ENCODE measurements around the gene JOSD2. TPM values are rescaled to one million over a fixed set of nuclear protein-coding genes. Genes with fewer than 3 reads are reported as not detected.

The JOSD2 gene
- total and polyA plus RNA-seq, 9 of the 15 experiments (the other 6 are each of a cell fraction or from before 2014, with no cell fraction given) = 0.06 to 14.4 (median 3.1) TPM

DNA sequence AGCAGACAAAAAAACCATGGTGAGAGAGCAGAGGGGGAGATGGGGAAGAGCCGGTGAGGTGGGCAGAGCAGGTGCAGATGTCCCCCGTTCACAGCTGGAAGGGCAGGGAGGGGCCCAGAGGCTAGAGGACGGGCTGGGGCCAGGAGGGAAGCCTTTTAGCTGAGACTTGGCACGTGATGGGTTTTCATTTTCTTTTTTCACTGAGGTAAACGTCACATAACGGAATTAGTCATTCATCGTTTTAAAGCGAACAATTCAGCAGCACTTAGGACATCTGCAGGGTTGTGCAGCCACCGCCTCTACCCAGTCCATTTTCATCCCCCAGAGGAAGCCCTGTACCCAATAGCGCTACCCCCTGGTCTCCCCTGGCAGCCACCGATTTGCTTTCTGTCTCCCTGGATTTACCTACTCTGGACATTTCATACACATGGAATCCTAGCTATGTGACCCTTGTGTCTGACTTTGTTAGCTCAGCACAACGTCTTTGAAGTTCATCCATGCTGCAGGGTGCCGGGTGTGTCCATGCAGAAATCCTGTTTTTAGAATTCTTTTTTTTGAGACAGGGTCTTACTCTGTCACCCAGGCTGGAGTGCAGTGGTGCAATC is 50.7 kb downstream of the JOSD2 start:
- H3K4me3 ChIP-seq = no peak overlapping the region
- H3K9ac ChIP-seq (ENCODE audit: insufficient read depth in 1 of 2, low read depth in 2 of 2, low read length in 2 of 2) = no peak overlapping the region
- peaks cover 4 to 29% of the 10 kb centered on the region in 2 experiments; a peak in 4 of 5 replicates for H3K4me1 ChIP-seq (replicated peaks in 1 of 2; ENCODE audit: control insufficient read depth in 2 of 2, insufficient read depth in 2 of 2, low read length in 2 of 2)
- ATAC-seq (0 out of 3 replicates have a peak, but pooled peaks have one; percentile 16), FAIRE-seq (peak; percentile 11), DNase-seq (ENCODE audit: extremely low read depth in 1 of 4, low spot score in 3 of 4) (no peak)
- ChIA-PET POLR2A (interaction anchor here (0.8 to 1.3 kb wide), 2 partner anchors 19 to 94 kb away, joined by 3 to 4 read pairs; no protein-coding TSS in a partner anchor), CTCF (ENCODE audit: low intra/inter-chr PET ratio) (interaction anchor here (0.7 to 1.0 kb wide), 3 partner anchors 103 to 313 kb away, joined by 3 to 5 read pairs (median 5); no protein-coding TSS in a partner anchor)
- in situ Hi-C loops (cut with MboI) = loop anchor here (5.0 kb wide), 1 partner anchor 93 kb away; the partner anchor contains the start of gene NAPSA
- no peaks in the 10 kb centered on the region for H3K79me2 ChIP-seq (ENCODE audit: control insufficient read depth, insufficient read depth, low read length)
- no peak overlapping the region for H3K4me2 ChIP-seq (ENCODE audit: insufficient read depth, low read length)
- BruUV-seq (replicated peaks) = no TSS peak
- no peaks in the 10 kb centered on the region for H3K36me3 ChIP-seq (ENCODE audit: control insufficient read depth, insufficient read depth, low read length)
- no peaks in the 10 kb centered on the region for H3K9me3 ChIP-seq (replicated peaks; ENCODE audit: control insufficient read depth, insufficient read depth, low read depth, low read length)
- H3K27me3 ChIP-seq (ENCODE audit: control insufficient read depth in 2 of 2, insufficient read depth in 2 of 2, low read length in 2 of 2) = peaks cover 6 to 17% of the 10 kb centered on the region in 2 experiments; a peak in 4 of 5 replicates
- intact Hi-C loops (cut with micrococcal nuclease) = loop anchor here (2.0 kb wide), 1 partner anchor 45 kb away; no protein-coding TSS in a partner anchor
- 9% methylated on average over 13 of the region's 13 CpGs for WGBS (ENCODE audit: insufficient coverage, low coverage, missing lambda C conversion rate)
- H3K27ac ChIP-seq (ENCODE audit: extremely low read depth, low read depth, low read length) = no peak overlapping the region
- no peak overlapping the region for H2AFZ ChIP-seq (ENCODE audit: low read depth, low read length)
- H4K20me1 ChIP-seq (replicated peaks; ENCODE audit: control insufficient read depth, insufficient read depth, low read length) = no peaks in the 10 kb centered on the region
- H3K9me1 ChIP-seq (ENCODE audit: control insufficient read depth, insufficient read depth, low read length) = no peaks in the 10 kb centered on the region
- TF ChIP-seq ZNF134 (CRISPR knock-in tag; conservative IDR thresholded peaks at IDR 0.05) = no peak
- TF ChIP-seq RAD21 (CRISPR knock-in tag; conservative IDR thresholded peaks at IDR 0.05 in 1 of 2, IDR thresholded peaks at IDR 0.05 in 1 of 2) = no peak
- TF ChIP-seq, protein P1, sequence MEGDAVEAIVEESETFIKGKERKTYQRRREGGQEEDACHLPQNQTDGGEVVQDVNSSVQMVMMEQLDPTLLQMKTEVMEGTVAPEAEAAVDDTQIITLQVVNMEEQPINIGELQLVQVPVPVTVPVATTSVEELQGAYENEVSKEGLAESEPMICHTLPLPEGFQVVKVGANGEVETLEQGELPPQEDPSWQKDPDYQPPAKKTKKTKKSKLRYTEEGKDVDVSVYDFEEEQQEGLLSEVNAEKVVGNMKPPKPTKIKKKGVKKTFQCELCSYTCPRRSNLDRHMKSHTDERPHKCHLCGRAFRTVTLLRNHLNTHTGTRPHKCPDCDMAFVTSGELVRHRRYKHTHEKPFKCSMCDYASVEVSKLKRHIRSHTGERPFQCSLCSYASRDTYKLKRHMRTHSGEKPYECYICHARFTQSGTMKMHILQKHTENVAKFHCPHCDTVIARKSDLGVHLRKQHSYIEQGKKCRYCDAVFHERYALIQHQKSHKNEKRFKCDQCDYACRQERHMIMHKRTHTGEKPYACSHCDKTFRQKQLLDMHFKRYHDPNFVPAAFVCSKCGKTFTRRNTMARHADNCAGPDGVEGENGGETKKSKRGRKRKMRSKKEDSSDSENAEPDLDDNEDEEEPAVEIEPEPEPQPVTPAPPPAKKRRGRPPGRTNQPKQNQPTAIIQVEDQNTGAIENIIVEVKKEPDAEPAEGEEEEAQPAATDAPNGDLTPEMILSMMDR (IDR thresholded peaks at IDR 0.05 in 2 of 3, conservative IDR thresholded peaks at IDR 0.05 in 1 of 3; ENCODE audit: insufficient read depth in 2 of 3, low read depth in 1 of 3, low read length in 3 of 3) = 0 out of 6 replicates have a peak, but pooled peaks of 1 of the 3 experiments have one; percentile 16
- TF ChIP-seq POU5F1 (IDR thresholded peaks at IDR 0.05; ENCODE audit: borderline replicate concordance, low read depth, low read length, partially characterized antibody) = no peak
- TF ChIP-seq SIRT6 (IDR thresholded peaks at IDR 0.05; ENCODE audit: low read depth, low read length) = no peak
- no peak for TF ChIP-seq TSC22D4 (tag; IDR thresholded peaks at IDR 0.05)
- TF ChIP-seq, protein P2, sequence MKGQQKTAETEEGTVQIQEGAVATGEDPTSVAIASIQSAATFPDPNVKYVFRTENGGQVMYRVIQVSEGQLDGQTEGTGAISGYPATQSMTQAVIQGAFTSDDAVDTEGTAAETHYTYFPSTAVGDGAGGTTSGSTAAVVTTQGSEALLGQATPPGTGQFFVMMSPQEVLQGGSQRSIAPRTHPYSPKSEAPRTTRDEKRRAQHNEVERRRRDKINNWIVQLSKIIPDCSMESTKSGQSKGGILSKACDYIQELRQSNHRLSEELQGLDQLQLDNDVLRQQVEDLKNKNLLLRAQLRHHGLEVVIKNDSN (CRISPR knock-in tag; IDR thresholded peaks at IDR 0.05) = 0 out of 2 replicates have a peak, but pooled peaks have one; percentile 37
- no peak for TF ChIP-seq SPI1 (IDR thresholded peaks at IDR 0.05; ENCODE audit: borderline replicate concordance, low read depth, low read length)
- no peak for TF ChIP-seq ZFX (CRISPR knock-in tag; IDR thresholded peaks at IDR 0.05)
- TF ChIP-seq, protein P3, sequence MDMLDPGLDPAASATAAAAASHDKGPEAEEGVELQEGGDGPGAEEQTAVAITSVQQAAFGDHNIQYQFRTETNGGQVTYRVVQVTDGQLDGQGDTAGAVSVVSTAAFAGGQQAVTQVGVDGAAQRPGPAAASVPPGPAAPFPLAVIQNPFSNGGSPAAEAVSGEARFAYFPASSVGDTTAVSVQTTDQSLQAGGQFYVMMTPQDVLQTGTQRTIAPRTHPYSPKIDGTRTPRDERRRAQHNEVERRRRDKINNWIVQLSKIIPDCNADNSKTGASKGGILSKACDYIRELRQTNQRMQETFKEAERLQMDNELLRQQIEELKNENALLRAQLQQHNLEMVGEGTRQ (CRISPR knock-in tag; IDR thresholded peaks at IDR 0.05) = peak; percentile 20; the same call in 1 of the 2 replicates
- TF ChIP-seq BRD4 (IDR thresholded peaks at IDR 0.05) = no peak
- TF ChIP-seq CHD2 (IDR thresholded peaks at IDR 0.05; ENCODE audit: low read depth, low read length) = no peak
- TF ChIP-seq GATAD2A (IDR thresholded peaks at IDR 0.05) = no peak
- no peak for TF ChIP-seq RBM39 (optimal IDR thresholded peaks at IDR 0.05; ENCODE audit: low read depth, low read length)
